ENCODE results near the gene ABHD11.
A peak's percentile ranks its signal among the peaks of the same experiment; 100 is the strongest.
"Not testable (repeated sequence)": the region's sequence is repeated elsewhere in the genome, so short reads cannot be mapped to it uniquely, and the experiment has no call there.

The ABHD11 gene

GRCh38 chr7:73742753-73743641, 4.4 kb upstream of the ABHD11 start:
- DNase-seq (ENCODE audit: low spot score), result no peak

DNA sequence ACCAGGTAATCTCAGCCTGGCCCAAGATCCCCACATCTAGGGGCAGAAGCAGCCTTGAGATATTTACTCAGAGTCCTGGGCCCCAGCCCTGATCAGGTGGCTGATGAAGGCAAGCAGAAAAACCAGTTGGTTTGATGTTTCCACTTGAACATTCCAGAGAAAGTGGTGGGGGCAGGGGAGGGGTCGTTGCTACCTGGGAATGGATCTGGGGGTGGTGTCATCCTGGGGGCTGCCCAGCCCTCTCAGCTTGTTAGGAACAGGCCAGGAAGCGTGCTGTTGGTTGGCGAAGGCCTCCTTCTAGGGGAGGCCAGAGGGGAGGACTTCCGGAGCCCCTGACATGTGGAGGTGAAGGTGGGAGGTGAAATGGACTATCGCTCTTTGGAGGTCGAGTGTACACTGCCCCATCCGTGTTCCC, 3.7 kb upstream of the ABHD11 start:
- DNase-seq (ENCODE audit: low spot score), result no peak

- no peak for DNase-seq (ENCODE audit: low spot score)
These were observed 3.0 kb upstream of the ABHD11 start for GRCh38 chr7:73741600-73741999.

GRCh38 chr7:73740771-73741170, 2.2 kb upstream of the ABHD11 start:
- no peak for DNase-seq (ENCODE audit: low spot score)

- no peak for DNase-seq (ENCODE audit: low spot score)
These were observed 1.6 kb upstream of the ABHD11 start for GRCh38 chr7:73740212-73740611.

DNA sequence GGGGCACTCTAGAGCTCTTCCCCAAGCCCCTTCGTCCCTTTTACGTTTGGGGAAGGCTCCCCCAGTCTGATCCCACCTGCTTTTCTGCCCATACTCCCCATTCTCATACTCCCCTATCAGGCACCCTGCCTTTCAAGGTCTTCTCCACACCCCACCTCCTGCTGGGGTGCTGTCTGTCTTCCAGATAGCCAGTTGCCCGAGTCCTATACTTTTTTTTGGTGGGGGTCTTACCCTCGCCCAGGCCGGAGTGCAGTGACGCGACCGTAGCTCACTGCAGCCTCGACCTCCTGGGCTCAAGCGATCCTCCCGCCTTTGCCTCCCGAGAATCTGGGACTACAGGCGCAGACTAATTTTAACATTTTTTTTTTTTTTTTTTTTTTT, 775 bp upstream of the ABHD11 start:
- DNase-seq (ENCODE audit: low spot score), result no peak

GRCh38 chr7:73738220-73738611, 386 bp downstream of the ABHD11 start:
- DNase-seq (ENCODE audit: low spot score), result peak; percentile 86

GRCh38 chr7:73737491-73738219, 947 bp downstream of the ABHD11 start:
- DNase-seq (ENCODE audit: low spot score), result no peak

GRCh38 chr7:73736885-73737284, 1.7 kb downstream of the ABHD11 start:
- no peak for DNase-seq (ENCODE audit: low spot score)

DNA sequence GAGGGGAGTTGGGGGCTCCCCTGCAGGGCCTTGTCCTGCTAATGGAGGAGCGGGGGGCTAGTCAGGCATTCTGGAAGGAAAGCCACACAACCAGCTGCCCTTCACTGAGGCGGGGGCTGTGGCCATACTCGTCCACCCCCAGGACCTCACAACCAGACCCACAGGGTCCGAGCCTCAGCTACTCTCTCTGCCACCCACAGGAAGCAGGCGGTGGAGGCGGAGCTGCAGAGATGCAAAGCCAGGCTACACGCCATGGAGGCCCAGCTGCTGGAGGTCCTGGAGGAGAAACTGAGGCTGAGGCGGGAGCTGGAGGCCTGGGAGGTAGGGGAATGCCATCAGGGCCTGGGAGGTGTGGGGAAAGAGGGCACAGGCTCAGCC, 3.1 kb downstream of the ABHD11 start:
- DNase-seq (ENCODE audit: low spot score), result no peak

DNA sequence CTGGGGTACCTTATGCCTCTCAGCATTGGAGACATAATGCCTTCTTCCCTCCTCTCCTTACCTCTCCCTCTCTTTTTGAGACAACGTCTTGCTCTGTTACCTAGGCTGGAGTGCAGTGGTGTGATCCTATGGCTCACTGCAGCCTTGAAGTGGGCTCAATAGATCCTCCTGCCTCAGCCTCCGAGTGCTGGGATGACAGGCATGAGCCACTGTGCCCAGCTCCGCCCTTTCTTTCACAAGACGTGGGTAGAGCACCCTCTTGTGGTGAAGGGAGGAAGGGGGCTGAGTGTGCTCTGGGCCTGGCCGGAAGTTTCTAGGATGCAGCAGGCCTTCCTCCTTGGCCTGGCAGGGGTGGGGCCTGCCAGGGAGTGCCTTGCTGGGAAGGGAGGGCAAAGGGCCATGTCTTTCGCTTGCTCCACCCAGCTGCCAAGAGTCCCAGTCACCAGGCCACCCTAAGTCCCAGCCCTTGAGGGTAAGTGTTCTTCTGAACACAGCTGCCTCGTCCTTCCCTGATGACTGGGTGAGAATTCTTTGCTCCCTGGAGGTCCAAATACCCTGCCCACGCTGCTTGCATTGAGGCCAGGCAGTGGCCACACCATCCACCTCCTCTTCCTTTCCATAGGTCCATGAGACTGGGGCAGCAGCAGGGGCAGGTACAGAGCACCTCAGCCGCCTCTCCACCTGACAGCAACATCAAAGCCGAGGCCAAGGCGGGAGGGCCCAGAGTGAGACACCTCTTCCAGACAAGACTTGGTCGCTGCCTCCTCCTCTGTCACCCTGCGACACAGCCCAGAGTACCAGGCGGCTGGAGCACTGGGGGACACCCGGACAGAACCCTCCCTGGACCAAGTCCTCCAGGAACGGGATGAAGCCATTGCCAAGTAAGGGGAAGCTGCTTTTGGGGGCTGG, 3.7 kb downstream of the ABHD11 start:
- DNase-seq (ENCODE audit: low spot score), result peak; percentile 84

GRCh38 chr7:73732397-73732796, 6.2 kb downstream of the ABHD11 start:
- DNase-seq (ENCODE audit: low spot score), result no peak

- DNase-seq (ENCODE audit: low spot score), result no peak
These were observed 8.1 kb downstream of the ABHD11 start for GRCh38 chr7:73730485-73730884.

DNA sequence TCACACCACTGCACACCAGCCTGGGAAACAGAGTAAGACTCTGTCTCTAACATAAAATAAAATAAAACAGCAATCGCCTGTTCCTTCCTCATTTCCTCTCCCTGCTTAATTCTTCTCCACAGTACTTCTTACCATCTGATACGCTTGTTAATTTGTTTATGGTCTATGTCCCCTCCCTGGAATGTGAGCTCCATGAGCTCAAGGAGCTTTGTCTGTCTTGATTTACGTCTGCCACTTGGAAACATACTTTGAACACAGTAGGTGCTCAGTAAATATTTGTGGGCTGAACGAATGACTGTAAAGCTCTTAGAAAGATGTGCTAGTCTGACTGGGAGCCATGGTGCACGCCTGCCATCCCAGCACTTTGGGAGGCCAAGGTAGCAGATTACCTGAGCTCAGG, 10.1 kb downstream of the ABHD11 start:
- no peak for DNase-seq (ENCODE audit: low spot score)

DNA sequence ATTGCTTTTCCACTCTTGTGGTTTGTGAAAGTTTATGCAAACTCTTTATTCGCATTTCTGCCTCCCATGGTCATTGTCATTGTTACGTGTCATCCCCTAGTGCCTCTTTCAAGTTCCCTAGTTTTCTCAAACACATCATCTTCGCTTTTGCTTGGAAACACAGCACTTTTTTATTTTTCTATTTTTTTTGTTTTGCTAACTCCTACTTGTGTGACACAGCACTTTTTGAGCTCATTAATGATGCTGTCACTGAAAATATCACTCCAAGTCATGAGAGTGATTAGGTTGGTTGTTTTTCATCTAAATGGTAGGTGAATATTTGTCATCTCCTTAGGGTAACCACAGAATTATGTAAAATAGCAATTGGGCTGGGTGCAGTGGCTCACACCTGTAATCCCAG, 10.7 kb downstream of the ABHD11 start:
- no peak for DNase-seq (ENCODE audit: low spot score)

GRCh38 chr7:73726083-73726466, 12.5 kb downstream of the ABHD11 start:
- DNase-seq (ENCODE audit: low spot score), result no peak

- DNase-seq (ENCODE audit: low spot score), result no peak
These were observed 14.8 kb downstream of the ABHD11 start for GRCh38 chr7:73723813-73724212.

GRCh38 chr7:73722785-73723184, 15.8 kb downstream of the ABHD11 start:
- DNase-seq (ENCODE audit: low spot score), result no peak

DNA sequence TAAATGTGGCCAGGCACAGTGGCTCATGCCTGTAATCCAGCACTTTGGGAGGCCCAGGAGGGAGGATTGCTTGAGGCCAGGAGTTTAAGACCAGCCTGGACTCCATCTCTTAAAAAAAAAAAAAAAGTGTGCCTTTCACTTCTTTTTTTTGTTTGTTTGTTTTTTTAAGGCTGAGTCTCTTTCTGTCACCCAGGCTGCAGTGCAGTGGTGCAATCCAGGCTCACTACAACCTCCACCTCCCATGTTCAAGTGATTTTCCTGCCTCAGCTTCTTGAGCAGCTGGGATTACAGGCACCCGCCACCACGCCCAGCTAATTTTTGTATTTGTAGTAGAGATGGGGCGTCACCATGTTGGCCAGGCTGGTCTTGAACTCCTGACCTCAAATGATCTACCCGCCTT, 16.4 kb downstream of the ABHD11 start:
- DNase-seq (ENCODE audit: low spot score), result not testable (repeated sequence)

DNA sequence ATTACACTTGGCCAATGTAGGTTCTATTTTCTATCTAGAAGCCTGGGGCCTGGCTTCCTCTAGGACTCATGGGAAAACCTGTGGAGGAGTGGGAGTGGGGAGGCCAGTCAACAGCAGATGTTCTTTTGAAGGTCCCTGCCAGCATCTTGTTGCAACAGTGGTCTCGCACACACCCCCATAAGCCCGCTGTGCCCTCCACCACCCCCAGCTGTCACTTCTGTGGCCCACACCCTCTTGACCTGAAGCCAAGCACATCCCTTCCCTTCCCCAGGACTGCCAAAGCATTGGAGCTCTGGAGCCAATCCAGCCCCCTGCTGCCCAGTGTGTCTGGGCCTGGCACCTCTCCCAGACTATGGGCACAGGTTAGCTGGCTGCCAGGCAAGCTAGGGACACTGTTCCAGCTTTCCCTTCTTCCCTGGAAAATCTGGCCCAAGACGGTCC, 17.2 kb downstream of the ABHD11 start:
- DNase-seq (ENCODE audit: low spot score), result no peak

DNA sequence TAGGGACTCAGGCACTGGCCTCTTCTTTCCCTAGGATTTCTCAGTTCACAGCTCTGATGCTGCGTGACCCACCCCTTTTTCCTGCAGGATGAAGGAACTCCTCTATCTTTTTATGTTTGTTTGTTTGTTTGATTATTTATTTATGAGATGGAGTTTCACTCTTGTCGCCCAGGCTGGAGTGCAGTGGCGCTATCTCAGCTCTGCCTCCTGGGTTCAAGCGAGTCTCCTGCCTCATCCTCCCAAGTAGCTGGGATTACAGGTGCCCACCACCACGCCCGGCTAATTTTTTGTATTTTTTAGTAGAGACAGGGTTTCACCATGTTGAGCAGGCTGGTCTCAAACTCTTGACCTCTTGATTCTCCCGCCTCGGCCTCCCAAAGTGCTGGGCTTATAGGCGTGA, 18.2 kb downstream of the ABHD11 start:
- not testable (repeated sequence) for DNase-seq (ENCODE audit: low spot score)

- no peak for DNase-seq (ENCODE audit: low spot score)
These were observed 18.8 kb downstream of the ABHD11 start for GRCh38 chr7:73719806-73720169.

Measured in hepatic stellate cell (primary cell).